NB4 (cell line): ENCODE data around the gene ABCA4.

Source experiments
- DNase-seq: peaks from one replicate; pipeline ENCODE4 v3.0.0; 2010; ENCODE audit warnings: low read depth
- H3K4me3 ChIP-seq: one replicate; pipeline ENCODE4 v1.5.1; 2011; ENCODE audit warnings: mild to moderate bottlenecking, low read depth, low read length, moderate library complexity
- MYC ChIP-seq: IDR thresholded peaks from 2 replicates; pipeline ENCODE4 v1.6.1; 2011; ENCODE audit warnings: low read depth, low read length
- POLR2A ChIP-seq: IDR thresholded peaks from 2 replicates; pipeline ENCODE4 v1.6.1; 2011; ENCODE audit warnings: mild to moderate bottlenecking; ENCODE audit not compliant: insufficient read length; ENCODE audit errors: extremely low read depth
- TF ChIP-seq, protein P1 (sequence below): IDR thresholded peaks from 2 replicates; pipeline ENCODE4 v1.6.1; 2011; ENCODE audit warnings: low read depth, low read length
- TF ChIP-seq, protein P2 (sequence below): IDR thresholded peaks from one replicate; pipeline ENCODE4 v1.5.1; 2012; ENCODE audit warnings: low read depth, low read length

ABCA4 gene

DNA sequence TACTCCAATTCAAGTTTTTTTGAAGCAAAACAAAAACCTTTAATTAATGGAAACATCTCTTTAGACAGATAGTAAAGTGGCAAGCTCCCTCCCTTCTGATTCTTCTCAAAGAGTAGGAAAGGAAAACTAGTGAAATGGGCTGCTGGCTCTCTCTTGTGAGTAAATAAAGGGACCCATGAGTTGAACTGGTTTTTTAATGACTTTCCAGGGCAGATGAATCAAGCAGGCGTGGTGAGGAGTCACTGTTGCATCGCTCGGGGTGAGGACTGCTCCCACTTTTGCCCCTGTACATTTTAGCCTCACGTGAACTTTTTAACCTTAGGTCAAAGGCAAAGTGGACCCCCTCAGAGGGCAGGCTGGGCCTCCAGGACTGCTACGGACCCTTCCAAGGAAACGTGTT is 64.8 kb downstream of the ABCA4 start:
- DNase-seq, result no peak
- TF ChIP-seq, protein P1, sequence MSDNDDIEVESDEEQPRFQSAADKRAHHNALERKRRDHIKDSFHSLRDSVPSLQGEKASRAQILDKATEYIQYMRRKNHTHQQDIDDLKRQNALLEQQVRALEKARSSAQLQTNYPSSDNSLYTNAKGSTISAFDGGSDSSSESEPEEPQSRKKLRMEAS, result no peak
- H3K4me3 ChIP-seq, result no peak overlapping the region

DNA sequence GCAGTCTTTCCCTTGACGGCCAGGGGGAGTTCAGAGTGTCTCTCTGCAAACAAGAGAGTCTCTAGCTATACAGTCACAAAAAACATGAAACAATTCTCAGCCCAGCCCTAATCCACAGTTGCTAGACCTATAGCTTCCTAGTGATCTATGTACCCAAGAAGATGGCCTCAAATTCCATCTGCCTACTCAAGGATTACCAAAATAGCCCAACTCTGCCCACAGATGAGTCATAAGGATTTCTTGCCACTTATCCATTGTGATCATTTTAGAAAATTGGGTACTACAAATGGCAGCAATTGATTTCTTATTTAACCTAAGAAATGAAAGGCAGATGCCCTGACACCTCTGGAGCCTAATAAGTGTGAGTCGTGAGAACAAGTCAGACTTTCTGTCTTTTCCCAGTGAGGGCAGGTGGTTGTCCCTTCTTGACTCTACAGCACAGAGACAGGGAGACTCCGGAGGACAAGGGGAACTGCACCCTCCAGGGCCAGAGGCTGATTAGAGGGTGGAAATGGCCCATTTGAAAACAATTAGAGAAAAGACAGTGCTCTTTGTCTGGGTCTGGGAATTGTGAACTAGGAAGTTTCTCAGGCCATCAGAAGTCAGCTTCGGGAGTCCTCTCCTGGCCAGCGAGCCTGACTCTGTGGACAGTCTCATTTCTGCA is 65.4 kb downstream of the ABCA4 start:
- no peak for DNase-seq
- TF ChIP-seq, protein P1, result no peak
- no peak for TF ChIP-seq MYC
- TF ChIP-seq POLR2A, result no peak
- TF ChIP-seq, protein P2, sequence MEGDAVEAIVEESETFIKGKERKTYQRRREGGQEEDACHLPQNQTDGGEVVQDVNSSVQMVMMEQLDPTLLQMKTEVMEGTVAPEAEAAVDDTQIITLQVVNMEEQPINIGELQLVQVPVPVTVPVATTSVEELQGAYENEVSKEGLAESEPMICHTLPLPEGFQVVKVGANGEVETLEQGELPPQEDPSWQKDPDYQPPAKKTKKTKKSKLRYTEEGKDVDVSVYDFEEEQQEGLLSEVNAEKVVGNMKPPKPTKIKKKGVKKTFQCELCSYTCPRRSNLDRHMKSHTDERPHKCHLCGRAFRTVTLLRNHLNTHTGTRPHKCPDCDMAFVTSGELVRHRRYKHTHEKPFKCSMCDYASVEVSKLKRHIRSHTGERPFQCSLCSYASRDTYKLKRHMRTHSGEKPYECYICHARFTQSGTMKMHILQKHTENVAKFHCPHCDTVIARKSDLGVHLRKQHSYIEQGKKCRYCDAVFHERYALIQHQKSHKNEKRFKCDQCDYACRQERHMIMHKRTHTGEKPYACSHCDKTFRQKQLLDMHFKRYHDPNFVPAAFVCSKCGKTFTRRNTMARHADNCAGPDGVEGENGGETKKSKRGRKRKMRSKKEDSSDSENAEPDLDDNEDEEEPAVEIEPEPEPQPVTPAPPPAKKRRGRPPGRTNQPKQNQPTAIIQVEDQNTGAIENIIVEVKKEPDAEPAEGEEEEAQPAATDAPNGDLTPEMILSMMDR, result no peak
- no peak overlapping the region for H3K4me3 ChIP-seq

DNA sequence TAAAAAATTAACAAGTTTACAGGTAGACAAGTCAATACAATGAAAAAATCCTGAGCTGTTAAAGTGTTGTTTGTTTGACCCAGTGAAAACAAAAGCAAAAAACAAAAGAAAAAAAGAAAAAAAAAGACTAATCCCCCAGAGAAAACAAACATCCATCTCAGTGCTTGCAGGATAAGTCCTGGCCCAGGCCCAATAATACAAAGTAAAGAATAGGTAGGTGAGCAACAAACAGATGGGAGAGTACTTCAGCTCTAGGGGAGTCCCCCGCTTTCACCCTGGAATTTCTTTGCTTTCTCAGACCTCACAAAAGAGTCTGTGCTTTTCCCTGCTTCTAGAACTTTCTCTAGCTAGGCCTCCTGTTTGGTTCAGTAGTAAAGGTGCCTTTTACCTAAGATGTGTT is 70.3 kb downstream of the ABCA4 start:
- TF ChIP-seq, protein P1, result no peak
- TF ChIP-seq, protein P2, result no peak
- TF ChIP-seq MYC (no peak), POLR2A (no peak)
- H3K4me3 ChIP-seq, result no peak overlapping the region
- DNase-seq, result no peak

DNA sequence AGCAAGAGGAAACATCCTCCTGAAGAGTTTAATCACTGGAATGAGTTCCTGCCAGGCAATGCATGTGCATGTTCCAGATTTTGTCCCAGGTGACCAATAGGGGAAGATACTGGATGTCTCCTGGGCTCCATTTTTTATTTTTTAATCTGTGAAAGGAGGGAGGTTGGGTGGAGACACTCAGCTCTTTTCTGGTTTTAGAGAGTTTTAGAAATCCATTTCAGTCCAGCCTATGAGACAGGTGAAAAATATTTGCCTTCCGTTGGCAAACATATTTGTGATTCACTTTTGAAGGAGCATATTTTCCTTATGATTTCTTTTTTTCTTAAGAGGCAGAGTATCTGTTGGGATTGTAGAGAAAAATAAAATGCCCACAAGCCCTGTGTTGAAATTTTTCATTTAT is 70.7 kb downstream of the ABCA4 start:
- DNase-seq, result no peak
- H3K4me3 ChIP-seq, result no peak overlapping the region
- TF ChIP-seq MYC (no peak), POLR2A (no peak)
- TF ChIP-seq, protein P2, result no peak
- TF ChIP-seq, protein P1, result no peak

DNA sequence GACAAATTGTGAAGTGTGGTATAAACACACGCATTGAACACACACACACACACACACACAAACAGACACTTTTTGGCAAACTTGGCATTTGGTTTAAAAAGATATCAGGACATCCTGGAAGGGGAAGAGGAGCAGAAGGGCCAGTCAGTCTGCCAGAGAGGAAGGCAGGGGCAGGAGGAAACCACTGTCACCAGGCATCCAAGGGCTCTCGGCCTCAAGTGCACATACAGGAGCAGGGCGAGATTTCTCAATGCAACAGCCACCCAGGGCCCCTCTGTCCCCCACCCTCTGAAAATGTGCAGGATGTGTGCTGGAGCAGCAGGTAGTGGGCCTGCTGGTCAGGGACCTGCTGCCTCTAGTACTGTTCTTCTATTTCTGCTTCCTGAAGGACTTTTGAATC is 71.2 kb downstream of the ABCA4 start:
- no peak for TF ChIP-seq POLR2A
- TF ChIP-seq, protein P2, result no peak
- TF ChIP-seq MYC, result no peak
- TF ChIP-seq, protein P1, result no peak
- no peak overlapping the region for H3K4me3 ChIP-seq
- DNase-seq, result no peak

DNA sequence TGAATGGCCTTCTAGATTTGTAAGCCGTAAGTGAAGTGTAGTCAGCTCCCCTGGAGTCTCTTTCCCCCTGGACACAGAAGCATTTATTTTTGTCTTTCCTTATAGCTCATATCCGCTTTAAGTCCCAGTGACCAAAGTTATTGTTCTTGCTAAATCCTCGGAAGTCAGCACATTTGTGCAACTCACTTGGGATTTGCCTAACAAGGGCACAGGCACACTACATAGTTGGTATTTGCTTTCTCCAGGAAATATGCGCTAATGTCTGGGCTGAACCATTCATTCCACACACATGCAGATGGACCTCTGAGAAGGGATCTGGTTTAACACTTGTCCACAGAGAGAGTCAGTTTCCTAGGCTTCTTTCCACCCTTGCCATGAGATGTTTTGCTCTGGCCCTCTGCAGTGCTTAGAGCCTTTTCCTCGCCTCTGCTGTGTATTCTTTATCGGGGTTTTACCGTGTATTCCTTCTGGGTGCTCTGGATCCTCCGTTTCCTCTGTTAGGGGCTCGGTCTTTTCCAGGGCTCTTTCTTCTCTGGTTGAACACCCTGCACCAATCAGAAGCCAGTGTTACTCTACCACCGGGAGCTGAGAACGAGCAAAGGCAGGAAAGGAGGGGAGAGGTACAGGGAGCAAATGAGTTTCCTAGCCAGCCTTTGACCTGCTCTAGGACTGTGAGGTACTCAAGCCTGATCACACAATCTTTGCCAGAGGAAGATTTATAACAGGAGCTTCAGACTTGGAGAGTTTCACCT is 72.4 kb downstream of the ABCA4 start:
- TF ChIP-seq MYC (no peak), POLR2A (no peak)
- TF ChIP-seq, protein P2, result no peak
- TF ChIP-seq, protein P1, result no peak
- no peak overlapping the region for H3K4me3 ChIP-seq
- DNase-seq, result peak; percentile 34
